ENCODE results near the gene PGM2L1. TPM values are rescaled to one million over a fixed set of nuclear protein-coding genes. Genes with fewer than 3 reads are reported as not detected.

PGM2L1 gene
- total RNA-seq, 1 donor from 2014 or later = 17.5 TPM

GRCh38 chr11:74316772-74317505 lies 81.3 kb downstream of the PGM2L1 start:
- H3K27me3 ChIP-seq (ENCODE audit: control insufficient read depth, insufficient read depth, low read length) = no peaks in the 10 kb centered on the region
- H3K36me3 ChIP-seq (ENCODE audit: control insufficient read depth, insufficient read depth, low read length) = no peaks in the 10 kb centered on the region
- TF ChIP-seq CTCF (IDR thresholded peaks at IDR 0.05; ENCODE audit: insufficient read depth, low read length, poor library complexity, severe bottlenecking) = no peak
- no peak for DNase-seq (ENCODE audit: low read depth)
- H3K4me3 ChIP-seq (ENCODE audit: low read depth, low read length) = no peak overlapping the region

- no peak for TF ChIP-seq CTCF (IDR thresholded peaks at IDR 0.05; ENCODE audit: insufficient read depth, low read length, poor library complexity, severe bottlenecking)
- H3K27me3 ChIP-seq (ENCODE audit: control insufficient read depth, insufficient read depth, low read length) = peaks cover 5% of the 10 kb centered on the region
- no peak for DNase-seq (ENCODE audit: low read depth)
These were observed 85.9 kb downstream of the PGM2L1 start for GRCh38 chr11:74312326-74312725.

GRCh38 chr11:74311352-74311926 lies 86.8 kb downstream of the PGM2L1 start, which contains the start of gene P4HA3:
TSS of gene P4HA3 (minus strand) at chr11:74311640. CDS start at chr11:74311611, 29 bp downstream.
- peaks cover 5% of the 10 kb centered on the region for H3K27me3 ChIP-seq (ENCODE audit: control insufficient read depth, insufficient read depth, low read length)
- H3K36me3 ChIP-seq (ENCODE audit: control insufficient read depth, insufficient read depth, low read length) = no peaks in the 10 kb centered on the region
- no peak for TF ChIP-seq CTCF (IDR thresholded peaks at IDR 0.05; ENCODE audit: insufficient read depth, low read length, poor library complexity, severe bottlenecking)
- peak within 1 kb of the TSS; percentile 50 for H3K4me3 ChIP-seq (ENCODE audit: low read depth, low read length)
- DNase-seq (ENCODE audit: low read depth) = no peak

More at GRCh38 chr11:74312326-74312725, 85.9 kb downstream of the PGM2L1 start:
- no peaks in the 10 kb centered on the region for H3K36me3 ChIP-seq (ENCODE audit: control insufficient read depth, insufficient read depth, low read length)
- no peak overlapping the region for H3K4me3 ChIP-seq (ENCODE audit: low read depth, low read length)

GRCh38 chr11:74310857-74311256 lies 87.4 kb downstream of the PGM2L1 start:
- H3K36me3 ChIP-seq (ENCODE audit: control insufficient read depth, insufficient read depth, low read length) = no peaks in the 10 kb centered on the region
- H3K4me3 ChIP-seq (ENCODE audit: low read depth, low read length) = peak overlapping the region; percentile 50
- H3K27me3 ChIP-seq (ENCODE audit: control insufficient read depth, insufficient read depth, low read length) = peaks cover 5% of the 10 kb centered on the region
- no peak for DNase-seq (ENCODE audit: low read depth)
- no peak for TF ChIP-seq CTCF (IDR thresholded peaks at IDR 0.05; ENCODE audit: insufficient read depth, low read length, poor library complexity, severe bottlenecking)

- peaks cover 5% of the 10 kb centered on the region for H3K27me3 ChIP-seq (ENCODE audit: control insufficient read depth, insufficient read depth, low read length)
- no peak for DNase-seq (ENCODE audit: low read depth)
- TF ChIP-seq CTCF (IDR thresholded peaks at IDR 0.05; ENCODE audit: insufficient read depth, low read length, poor library complexity, severe bottlenecking) = no peak
- no peaks in the 10 kb centered on the region for H3K36me3 ChIP-seq (ENCODE audit: control insufficient read depth, insufficient read depth, low read length)
- no peak overlapping the region for H3K4me3 ChIP-seq (ENCODE audit: low read depth, low read length)
These were observed 90.8 kb downstream of the PGM2L1 start for GRCh38 chr11:74307434-74307833.

All from kidney epithelial cell (primary cell).